Liver (tissue), 3 donors: ENCODE results near the gene MAPRE3.

Experiments used
- CTCF ChIP-seq: fragments of 150-350 bp; IDR thresholded peaks from 2 replicates; pipeline ENCODE4 v1.5.1; 2017; ENCODE audit warnings: improper control_type of control experiment, low read depth, low read length; ENCODE audit not compliant: missing input control
- FOXA1 ChIP-seq: IDR thresholded peaks from 2 replicates; pipeline ENCODE4 v1.6.1; 2016; ENCODE audit warnings: antibody characterized with exemption
- REST ChIP-seq: IDR thresholded peaks from 2 replicates; pipeline ENCODE4 v1.6.1; 2016; ENCODE audit warnings: antibody characterized with exemption, mild to moderate bottlenecking
- TAF1 ChIP-seq: conservative IDR thresholded peaks from 2 replicates; pipeline ENCODE4 v1.6.1; 2016; ENCODE audit warnings: antibody characterized with exemption, mild to moderate bottlenecking
- YY1 ChIP-seq: IDR thresholded peaks from 2 replicates; pipeline ENCODE4 v1.6.1; 2016; ENCODE audit warnings: antibody characterized with exemption, mild to moderate bottlenecking
- donor health status: healthy.
- donor health status: healthy.

GRCh38 chr2:26970928-26971627, 641 bp downstream of the MAPRE3 start:
- TF ChIP-seq CTCF (no peak), FOXA1 (no peak), YY1 (no peak), REST (no peak), TAF1 (no peak)
